GM23338 (cell line): ENCODE results near the gene NFIA. TPM values are rescaled to one million over a fixed set of nuclear protein-coding genes. Genes with fewer than 3 reads are reported as not detected.

ENCODE experiments used
- ATAC-seq: fragments of 200-7000 bp; cut with Tn5 transposase; 3 replicates; pipeline ENCODE4 v1.9.1; 2020
- DNase-seq: peaks from one replicate; pipeline ENCODE4 v3.0.0-alpha.2; 2015; ENCODE audit warnings: low spot score
- H2AFZ ChIP-seq: fragments of 200-600 bp; sonication (generic); 2 replicates; pipeline ENCODE4 v1.8.0; 2016; ENCODE audit warnings: antibody characterized with exemption, mild to moderate bottlenecking, moderate library complexity
- H3F3A ChIP-seq: fragments of 200-600 bp; sonication (generic); replicated peaks from 2 replicates; pipeline ENCODE4 v1.8.0; 2017; ENCODE audit warnings: antibody characterized with exemption, mixed run types, low read depth
- H3K27ac ChIP-seq: fragments of 200-600 bp; sonication (generic); 2 replicates; pipeline ENCODE4 v1.6.1; 2016; ENCODE audit warnings: low read depth
- H3K27me3 ChIP-seq: fragments of 200-600 bp; sonication (generic); 2 replicates; pipeline ENCODE4 v1.8.0; 2016; ENCODE audit warnings: mild to moderate bottlenecking, mixed run types, moderate library complexity; ENCODE audit not compliant: insufficient read depth
- H3K36me3 ChIP-seq: fragments of 200-600 bp; sonication (generic); 2 replicates; pipeline ENCODE4 v1.8.0; 2016; ENCODE audit warnings: mild to moderate bottlenecking; ENCODE audit not compliant: insufficient read depth
- H3K4me1 ChIP-seq: fragments of 200-600 bp; sonication (generic); 2 replicates; pipeline ENCODE4 v1.8.0; 2016; ENCODE audit warnings: mild to moderate bottlenecking, moderate library complexity; ENCODE audit not compliant: insufficient read depth
- H3K4me2 ChIP-seq: fragments of 200-600 bp; sonication (generic); 2 replicates; pipeline ENCODE4 v1.7.1; 2017; ENCODE audit warnings: mixed run types
- H3K4me3 ChIP-seq: fragments of 200-600 bp; sonication (generic); 2 replicates; pipeline ENCODE4 v1.6.1; 2016; ENCODE audit warnings: mixed run types
- H3K79me2 ChIP-seq: fragments of 200-600 bp; sonication (generic); replicated peaks from 2 replicates; pipeline ENCODE4 v1.8.0; 2017; ENCODE audit warnings: mild to moderate bottlenecking; ENCODE audit not compliant: insufficient read depth
- H3K9me2 ChIP-seq: fragments of 200-600 bp; sonication (generic); 2 replicates; pipeline ENCODE4 v1.8.0; 2017; ENCODE audit not compliant: insufficient read depth
- H4K20me1 ChIP-seq: fragments of 200-600 bp; sonication (generic); replicated peaks from 2 replicates; pipeline ENCODE4 v1.8.0; 2017; ENCODE audit warnings: mild to moderate bottlenecking; ENCODE audit not compliant: insufficient read depth
- H3K27ac Mint-ChIP-seq: 2 replicates; pipeline ENCODE4 v1.8.0; 2020; ENCODE audit warnings: inconsistent platforms, mild to moderate bottlenecking, moderate library complexity, mixed read lengths
- H3K27me3 Mint-ChIP-seq: 3 replicates; pipeline ENCODE4 v1.8.0; 2022; ENCODE audit warnings: low read depth, mild to moderate bottlenecking, moderate library complexity, mixed read lengths, inconsistent platforms; ENCODE audit not compliant: insufficient read depth, poor library complexity
- H3K36me3 Mint-ChIP-seq: 3 replicates; pipeline ENCODE4 v1.8.0; 2021; ENCODE audit warnings: low read depth, mild to moderate bottlenecking, inconsistent platforms, moderate library complexity, mixed read lengths
- H3K4me1 Mint-ChIP-seq: 3 replicates; pipeline ENCODE4 v1.8.0; 2020; ENCODE audit warnings: mild to moderate bottlenecking, inconsistent platforms, mixed read lengths
- H3K4me3 Mint-ChIP-seq: 3 replicates; pipeline ENCODE4 v1.8.0; 2021; ENCODE audit warnings: moderate library complexity, mild to moderate bottlenecking, inconsistent platforms, mixed read lengths
- H3K9me3 Mint-ChIP-seq: 3 replicates; pipeline ENCODE4 v1.8.0; 2020; ENCODE audit warnings: moderate library complexity, mild to moderate bottlenecking, inconsistent platforms, mixed read lengths
- CTCF ChIP-seq, 2 experiments: fragments of 200-600 bp in 1 of 2; sonication (generic) in 1 of 2; conservative IDR thresholded peaks; 2 replicates each; pipeline versions ENCODE4 v1.5.1 to v1.6.1; 2016 to 2017; ENCODE audit warnings: antibody characterized with exemption in 2 of 2, low read depth in 2 of 2, mild to moderate bottlenecking in 2 of 2, moderate library complexity in 1 of 2
- ETS1 ChIP-seq: IDR thresholded peaks from 2 replicates; pipeline ENCODE4 v1.6.1; 2016; ENCODE audit warnings: antibody characterized with exemption
- EZH2 ChIP-seq: fragments of 200-600 bp; sonication (generic); IDR thresholded peaks from one replicate; pipeline ENCODE4 v1.8.0; 2017; ENCODE audit warnings: antibody characterized with exemption, mild to moderate bottlenecking, low read depth; ENCODE audit not compliant: unreplicated experiment
- EZH2phosphoT487 ChIP-seq: fragments of 200-600 bp; sonication (generic); IDR thresholded peaks from one replicate; pipeline ENCODE4 v1.8.1; 2018; ENCODE audit warnings: antibody characterized with exemption; ENCODE audit not compliant: unreplicated experiment
- JUNB ChIP-seq: IDR thresholded peaks from one replicate; pipeline ENCODE4 v1.6.1; 2016; ENCODE audit warnings: antibody characterized with exemption; ENCODE audit not compliant: unreplicated experiment
- NANOG ChIP-seq: IDR thresholded peaks from 2 replicates; pipeline ENCODE4 v1.6.1; 2016; ENCODE audit warnings: antibody characterized with exemption, borderline replicate concordance
- POLR2AphosphoS5 ChIP-seq: IDR thresholded peaks from 2 replicates; pipeline ENCODE4 v1.6.1; 2016; ENCODE audit warnings: antibody characterized with exemption, low read depth
- STAT1 ChIP-seq: IDR thresholded peaks from one replicate; pipeline ENCODE4 v1.6.1; 2016; ENCODE audit warnings: antibody characterized with exemption; ENCODE audit not compliant: unreplicated experiment
- ZNF114 ChIP-seq: fragments of 250-450 bp; sonication (Bioruptor Pico); IDR thresholded peaks from 2 replicates; pipeline ENCODE4 v1.5.0; 2020; ENCODE audit warnings: mild to moderate bottlenecking, moderate library complexity
- ZNF331 ChIP-seq: fragments of 250-450 bp; sonication (Bioruptor Pico); IDR thresholded peaks from 2 replicates; pipeline ENCODE4 v1.5.0; 2020; ENCODE audit warnings: low read depth, mild to moderate bottlenecking, moderate library complexity
- polyA plus RNA-seq: library from polyadenylated mRNA; unstranded; fragments of >200 nt; fragmentation: Nextera tagmentation; extraction: Ambion mirVana; gene quantifications from 2 replicates; pipeline ENCODE4 v1.2.1, GENCODE V29; 2016
- total RNA-seq: library from RNA; depleted of rRNA; stranded (reverse); fragments of >200 nt; shearing (Covaris generic); gene quantifications from 2 replicates; pipeline ENCODE4 v1.2.3, GENCODE V29; 2014

NFIA gene
- total and polyA plus RNA-seq, 2 experiments from 2014 or later = 0.97 to 2.3 TPM

- no peak overlapping the region for H3K27ac ChIP-seq
- no peaks in the 10 kb centered on the region for H3K79me2 ChIP-seq
- no peaks in the 10 kb centered on the region for H3K4me1 ChIP-seq
- DNase-seq (no peak), ATAC-seq (no peak)
- H3K27ac Mint-ChIP-seq = no peak overlapping the region
- H4K20me1 ChIP-seq = no peaks in the 10 kb centered on the region
- peaks cover 6% of the 10 kb centered on the region; the same call in 2 of the 3 replicates for H3K4me1 Mint-ChIP-seq
- no peaks in the 10 kb centered on the region for H3K36me3 ChIP-seq
- no peak overlapping the region for H3K4me3 Mint-ChIP-seq
- no peak overlapping the region for H2AFZ ChIP-seq
- H3K4me3 ChIP-seq = no peak overlapping the region
- peaks cover 22% of the 10 kb centered on the region; the same call in 2 of the 3 replicates for H3K9me3 Mint-ChIP-seq
- no peaks in the 10 kb centered on the region for H3K27me3 Mint-ChIP-seq
- peaks cover 21% of the 10 kb centered on the region for H3K36me3 Mint-ChIP-seq
- no peaks in the 10 kb centered on the region for H3F3A ChIP-seq
- no peak for TF ChIP-seq STAT1
- no peak for TF ChIP-seq CTCF (conservative IDR thresholded peaks at IDR 0.05; ENCODE audit: low read depth in 2 of 2)
- TF ChIP-seq ZNF114 = no peak
- no peak for TF ChIP-seq ZNF331 (CRISPR knock-in tag)
- no peak for TF ChIP-seq NANOG
- no peak for TF ChIP-seq EZH2
- no peak for TF ChIP-seq ETS1
- no peak for TF ChIP-seq POLR2AphosphoS5
- H3K27me3 ChIP-seq = no peaks in the 10 kb centered on the region
- H3K9me2 ChIP-seq = no peaks in the 10 kb centered on the region
- H3K4me2 ChIP-seq = no peak overlapping the region
These were observed 261.5 kb downstream of the NFIA start for GRCh38 chr1:61343734-61344420.

GRCh38 chr1:61344696-61345095, 262.3 kb downstream of the NFIA start:
- Mint-ChIP-seq H3K9me3 (peaks cover 22% of the 10 kb centered on the region; the same call in 2 of the 3 replicates), H3K27ac (no peak overlapping the region), H3K4me1 (peaks cover 6% of the 10 kb centered on the region; the same call in 2 of the 3 replicates), H3K4me3 (no peak overlapping the region), H3K36me3 (peaks cover 21% of the 10 kb centered on the region), H3K27me3 (no peaks in the 10 kb centered on the region)
- Histone ChIP-seq H3K27me3 (no peaks in the 10 kb centered on the region), H4K20me1 (no peaks in the 10 kb centered on the region), H3K9me2 (no peaks in the 10 kb centered on the region), H3F3A (no peaks in the 10 kb centered on the region), H3K79me2 (no peaks in the 10 kb centered on the region), H3K27ac (no peak overlapping the region), H2AFZ (no peak overlapping the region), H3K4me1 (no peaks in the 10 kb centered on the region), H3K4me2 (no peak overlapping the region), H3K4me3 (no peak overlapping the region), H3K36me3 (no peaks in the 10 kb centered on the region)
- DNase-seq (no peak), ATAC-seq (no peak)
- TF ChIP-seq EZH2phosphoT487 = no peak
- no peak for TF ChIP-seq NANOG
- TF ChIP-seq EZH2 = no peak
- no peak for TF ChIP-seq JUNB
- no peak for TF ChIP-seq ZNF114
- TF ChIP-seq ZNF331 (CRISPR knock-in tag) = no peak
- no peak for TF ChIP-seq CTCF (conservative IDR thresholded peaks at IDR 0.05; ENCODE audit: low read depth in 2 of 2)
- no peak for TF ChIP-seq ETS1
